IPS DF 6.9 (cell line): ENCODE results near the gene BHLHA9.
"Not testable (repeated sequence)": the region's sequence is repeated elsewhere in the genome, so short reads cannot be mapped to it uniquely, and the experiment has no call there.

Experiments used
- DNase-seq: peaks from one replicate; pipeline ENCODE4 v3.0.0-alpha.2; 2013; ENCODE audit warnings: low read depth, low spot score
- H3K27ac ChIP-seq: one replicate; pipeline ENCODE4 v1.5.1; 2013; ENCODE audit warnings: low read length, control low read depth
- H3K27me3 ChIP-seq: 2 replicates; pipeline ENCODE4 v1.6.1; 2013; ENCODE audit warnings: mild to moderate bottlenecking, low read length; ENCODE audit not compliant: control insufficient read depth, insufficient read depth
- H3K36me3 ChIP-seq: 2 replicates; pipeline ENCODE4 v1.6.1; 2013; ENCODE audit warnings: low read length; ENCODE audit not compliant: control insufficient read depth, insufficient read depth
- H3K4me1 ChIP-seq: 2 replicates; pipeline ENCODE4 v1.6.1; 2013; ENCODE audit warnings: low read length; ENCODE audit not compliant: control insufficient read depth, insufficient read depth
- H3K4me3 ChIP-seq: 2 replicates; pipeline ENCODE4 v1.5.1; 2013; ENCODE audit warnings: mild to moderate bottlenecking, low read length
- H3K9me3 ChIP-seq: 2 replicates; pipeline ENCODE4 v1.6.1; 2013; ENCODE audit warnings: low read length, inconsistent platforms; ENCODE audit not compliant: control insufficient read depth, insufficient read depth
- WGBS: extraction: QIAGEN DNeasy Blood & Tissue Kit; methylation state at CpG from one replicate; pipeline ENCODE4 v1.1.7; 2013; ENCODE audit warnings: mixed read lengths, missing lambda C conversion rate; ENCODE audit not compliant: insufficient read length, insufficient coverage; 5-methylcytosine and 5-hydroxymethylcytosine counted together

The BHLHA9 gene

GRCh38 chr17:1229900-1230501, 40.2 kb upstream of the BHLHA9 start:
- H3K4me1 ChIP-seq, result no peaks in the 10 kb centered on the region
- WGBS, result no CpG with 5 or more reads among the region's 51 CpGs
- no peak overlapping the region; the same call in 1 of the 2 replicates for H3K4me3 ChIP-seq
- H3K36me3 ChIP-seq, result no peaks in the 10 kb centered on the region
- DNase-seq, result no peak
- H3K9me3 ChIP-seq, result no peaks in the 10 kb centered on the region
- peaks cover 35% of the 10 kb centered on the region for H3K27me3 ChIP-seq
- no peak overlapping the region for H3K27ac ChIP-seq

- Histone ChIP-seq H3K36me3 (no peaks in the 10 kb centered on the region), H3K4me1 (no peaks in the 10 kb centered on the region), H3K27me3 (peaks cover 35% of the 10 kb centered on the region), H3K4me3 (no peak overlapping the region), H3K27ac (no peak overlapping the region), H3K9me3 (no peaks in the 10 kb centered on the region)
- DNase-seq, result no peak
- WGBS, result no CpG with 5 or more reads among the region's 12 CpGs
Measured at GRCh38 chr17:1231456-1231855, 38.8 kb upstream of the BHLHA9 start.

- no peaks in the 10 kb centered on the region for H3K9me3 ChIP-seq
- no peak for DNase-seq
- H3K36me3 ChIP-seq, result no peaks in the 10 kb centered on the region
- no peak overlapping the region for H3K27ac ChIP-seq
- H3K4me1 ChIP-seq, result no peaks in the 10 kb centered on the region
- peaks cover 26% of the 10 kb centered on the region for H3K27me3 ChIP-seq
- WGBS, result no CpG with 5 or more reads among the region's 8 CpGs
- H3K4me3 ChIP-seq, result no peak overlapping the region
Measured at GRCh38 chr17:1232331-1232730, 37.9 kb upstream of the BHLHA9 start.

GRCh38 chr17:1232786-1233185, 37.5 kb upstream of the BHLHA9 start:
- DNase-seq, result no peak
- peaks cover 22% of the 10 kb centered on the region for H3K27me3 ChIP-seq
- H3K9me3 ChIP-seq, result no peaks in the 10 kb centered on the region
- no peak overlapping the region for H3K4me3 ChIP-seq
- no peaks in the 10 kb centered on the region for H3K4me1 ChIP-seq
- no peaks in the 10 kb centered on the region for H3K36me3 ChIP-seq
- no CpG with 5 or more reads among the region's 11 CpGs for WGBS
- H3K27ac ChIP-seq, result no peak overlapping the region

GRCh38 chr17:1234455-1234854, 35.8 kb upstream of the BHLHA9 start:
- DNase-seq, result no peak
- Histone ChIP-seq H3K4me1 (no peaks in the 10 kb centered on the region), H3K27me3 (peaks cover 11% of the 10 kb centered on the region), H3K9me3 (no peaks in the 10 kb centered on the region), H3K4me3 (no peak overlapping the region), H3K36me3 (no peaks in the 10 kb centered on the region), H3K27ac (no peak overlapping the region)
- WGBS, result no CpG with 5 or more reads among the region's 4 CpGs

- no peaks in the 10 kb centered on the region for H3K36me3 ChIP-seq
- H3K4me1 ChIP-seq, result no peaks in the 10 kb centered on the region
- H3K27me3 ChIP-seq, result no peaks in the 10 kb centered on the region
- H3K27ac ChIP-seq, result no peak overlapping the region
- no CpG with 5 or more reads among the region's 6 CpGs for WGBS
- no peak overlapping the region for H3K4me3 ChIP-seq
- DNase-seq, result no peak
- no peaks in the 10 kb centered on the region for H3K9me3 ChIP-seq
Measured at GRCh38 chr17:1237471-1237870, 32.8 kb upstream of the BHLHA9 start.

GRCh38 chr17:1239210-1239609, 31.0 kb upstream of the BHLHA9 start:
- WGBS, result no CpG with 5 or more reads among the region's 11 CpGs
- no peaks in the 10 kb centered on the region for H3K9me3 ChIP-seq
- H3K4me3 ChIP-seq, result no peak overlapping the region
- H3K4me1 ChIP-seq, result no peaks in the 10 kb centered on the region
- no peaks in the 10 kb centered on the region for H3K36me3 ChIP-seq
- H3K27me3 ChIP-seq, result no peaks in the 10 kb centered on the region
- no peak for DNase-seq
- no peak overlapping the region for H3K27ac ChIP-seq

- H3K9me3 ChIP-seq, H3K27me3 ChIP-seq, H3K27ac ChIP-seq, H3K36me3 ChIP-seq, DNase-seq, H3K4me3 ChIP-seq, H3K4me1 ChIP-seq: not testable (repeated sequence)
- whole genome bisulfite sequencing, result no CpG with 5 or more reads among the region's 11 CpGs
Measured at GRCh38 chr17:1240426-1240825, 29.8 kb upstream of the BHLHA9 start.

- Histone ChIP-seq H3K4me1 (no peaks in the 10 kb centered on the region), H3K27me3 (no peaks in the 10 kb centered on the region), H3K27ac (no peak overlapping the region), H3K4me3 (no peak overlapping the region), H3K9me3 (no peaks in the 10 kb centered on the region), H3K36me3 (no peaks in the 10 kb centered on the region)
- no CpG with 5 or more reads among the region's 9 CpGs for WGBS
- no peak for DNase-seq
Measured at GRCh38 chr17:1241929-1242328, 28.3 kb upstream of the BHLHA9 start.

- Histone ChIP-seq H3K4me1 (no peaks in the 10 kb centered on the region), H3K4me3 (no peak overlapping the region), H3K27me3 (no peaks in the 10 kb centered on the region), H3K27ac (no peak overlapping the region), H3K9me3 (no peaks in the 10 kb centered on the region), H3K36me3 (no peaks in the 10 kb centered on the region)
- WGBS, result no CpG with 5 or more reads among the region's 9 CpGs
- DNase-seq, result no peak
Measured at GRCh38 chr17:1244606-1245012, 25.6 kb upstream of the BHLHA9 start.

GRCh38 chr17:1251866-1252608, 18.2 kb upstream of the BHLHA9 start:
- DNase-seq, result no peak
- no CpG with 5 or more reads among the region's 16 CpGs for WGBS
- Histone ChIP-seq H3K9me3 (no peaks in the 10 kb centered on the region), H3K27ac (no peak overlapping the region), H3K4me1 (no peaks in the 10 kb centered on the region), H3K4me3 (no peak overlapping the region), H3K36me3 (no peaks in the 10 kb centered on the region), H3K27me3 (no peaks in the 10 kb centered on the region)
